8988T (cell line): ENCODE results near the gene SH3PXD2A.

ENCODE experiments used
- DNase-seq: peaks from one replicate; pipeline ENCODE4 v3.0.0; 2011

SH3PXD2A gene

GRCh38 chr10:103699611-103700435, 155.6 kb downstream of the SH3PXD2A start:
- no peak for DNase-seq

GRCh38 chr10:103698266-103698665, 157.1 kb downstream of the SH3PXD2A start:
- no peak for DNase-seq

GRCh38 chr10:103697787-103698186, 157.6 kb downstream of the SH3PXD2A start:
- DNase-seq = no peak

- DNase-seq = peak; percentile 96
These were observed 158.8 kb downstream of the SH3PXD2A start for GRCh38 chr10:103696411-103697145.

- no peak for DNase-seq
These were observed 159.3 kb downstream of the SH3PXD2A start for GRCh38 chr10:103696094-103696410.

GRCh38 chr10:103695584-103696005, 159.8 kb downstream of the SH3PXD2A start:
- DNase-seq = no peak

GRCh38 chr10:103693812-103694205, 161.6 kb downstream of the SH3PXD2A start:
- no peak for DNase-seq

GRCh38 chr10:103692952-103693811, 162.2 kb downstream of the SH3PXD2A start:
- DNase-seq = peak; percentile 69

- DNase-seq = no peak
These were observed 162.9 kb downstream of the SH3PXD2A start for GRCh38 chr10:103692436-103692951.

- DNase-seq = no peak
These were observed 163.5 kb downstream of the SH3PXD2A start for GRCh38 chr10:103691723-103692435.

GRCh38 chr10:103691267-103691666, 164.1 kb downstream of the SH3PXD2A start:
- DNase-seq = no peak

- DNase-seq = no peak
These were observed 165.1 kb downstream of the SH3PXD2A start for GRCh38 chr10:103690281-103690680.

GRCh38 chr10:103688491-103688890, 166.9 kb downstream of the SH3PXD2A start:
- no peak for DNase-seq

- no peak for DNase-seq
These were observed 167.7 kb downstream of the SH3PXD2A start for GRCh38 chr10:103687718-103688117.

- DNase-seq = no peak
These were observed 168.2 kb downstream of the SH3PXD2A start for GRCh38 chr10:103687172-103687571.

- DNase-seq = peak; percentile 95
These were observed 169.3 kb downstream of the SH3PXD2A start for GRCh38 chr10:103685880-103686669.

GRCh38 chr10:103683851-103684250, 171.5 kb downstream of the SH3PXD2A start:
- no peak for DNase-seq

- no peak for DNase-seq
These were observed 172.7 kb downstream of the SH3PXD2A start for GRCh38 chr10:103682631-103683030.

GRCh38 chr10:103681617-103682399, 173.6 kb downstream of the SH3PXD2A start:
- DNase-seq = no peak

- DNase-seq = no peak
These were observed 174.5 kb downstream of the SH3PXD2A start for GRCh38 chr10:103680869-103681236.
